Fibroblast of mammary gland (primary cell): ENCODE results near the gene PCP2.

Experiments
- DNase-seq: peaks from one replicate; pipeline ENCODE4 v3.0.0-alpha.2; 2010; ENCODE audit warnings: low read depth
- H3K4me3 ChIP-seq: 2 replicates; pipeline ENCODE4 v1.5.1; 2011; ENCODE audit warnings: low read depth, mild to moderate bottlenecking, low read length, moderate library complexity; ENCODE audit not compliant: control insufficient read depth
- TF ChIP-seq, protein P1 (sequence below): conservative IDR thresholded peaks from 2 replicates; pipeline ENCODE4 v1.5.1; 2011; ENCODE audit warnings: low read depth, low read length, inconsistent platforms; ENCODE audit not compliant: control insufficient read depth, insufficient read depth

PCP2 gene

GRCh38 chr19:7618771-7619510, 14.6 kb downstream of the PCP2 start:
- H3K4me3 ChIP-seq = no peak overlapping the region
- TF ChIP-seq, protein P1, sequence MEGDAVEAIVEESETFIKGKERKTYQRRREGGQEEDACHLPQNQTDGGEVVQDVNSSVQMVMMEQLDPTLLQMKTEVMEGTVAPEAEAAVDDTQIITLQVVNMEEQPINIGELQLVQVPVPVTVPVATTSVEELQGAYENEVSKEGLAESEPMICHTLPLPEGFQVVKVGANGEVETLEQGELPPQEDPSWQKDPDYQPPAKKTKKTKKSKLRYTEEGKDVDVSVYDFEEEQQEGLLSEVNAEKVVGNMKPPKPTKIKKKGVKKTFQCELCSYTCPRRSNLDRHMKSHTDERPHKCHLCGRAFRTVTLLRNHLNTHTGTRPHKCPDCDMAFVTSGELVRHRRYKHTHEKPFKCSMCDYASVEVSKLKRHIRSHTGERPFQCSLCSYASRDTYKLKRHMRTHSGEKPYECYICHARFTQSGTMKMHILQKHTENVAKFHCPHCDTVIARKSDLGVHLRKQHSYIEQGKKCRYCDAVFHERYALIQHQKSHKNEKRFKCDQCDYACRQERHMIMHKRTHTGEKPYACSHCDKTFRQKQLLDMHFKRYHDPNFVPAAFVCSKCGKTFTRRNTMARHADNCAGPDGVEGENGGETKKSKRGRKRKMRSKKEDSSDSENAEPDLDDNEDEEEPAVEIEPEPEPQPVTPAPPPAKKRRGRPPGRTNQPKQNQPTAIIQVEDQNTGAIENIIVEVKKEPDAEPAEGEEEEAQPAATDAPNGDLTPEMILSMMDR = no peak
- no peak for DNase-seq

GRCh38 chr19:7618348-7618747, 15.2 kb downstream of the PCP2 start:
- DNase-seq = no peak
- no peak overlapping the region for H3K4me3 ChIP-seq
- TF ChIP-seq, protein P1 = no peak

GRCh38 chr19:7617735-7618134, 15.8 kb downstream of the PCP2 start:
- TF ChIP-seq, protein P1 = no peak
- no peak for DNase-seq
- H3K4me3 ChIP-seq = no peak overlapping the region

GRCh38 chr19:7617172-7617571, 16.3 kb downstream of the PCP2 start:
- no peak for DNase-seq
- no peak overlapping the region for H3K4me3 ChIP-seq
- TF ChIP-seq, protein P1 = no peak

DNA sequence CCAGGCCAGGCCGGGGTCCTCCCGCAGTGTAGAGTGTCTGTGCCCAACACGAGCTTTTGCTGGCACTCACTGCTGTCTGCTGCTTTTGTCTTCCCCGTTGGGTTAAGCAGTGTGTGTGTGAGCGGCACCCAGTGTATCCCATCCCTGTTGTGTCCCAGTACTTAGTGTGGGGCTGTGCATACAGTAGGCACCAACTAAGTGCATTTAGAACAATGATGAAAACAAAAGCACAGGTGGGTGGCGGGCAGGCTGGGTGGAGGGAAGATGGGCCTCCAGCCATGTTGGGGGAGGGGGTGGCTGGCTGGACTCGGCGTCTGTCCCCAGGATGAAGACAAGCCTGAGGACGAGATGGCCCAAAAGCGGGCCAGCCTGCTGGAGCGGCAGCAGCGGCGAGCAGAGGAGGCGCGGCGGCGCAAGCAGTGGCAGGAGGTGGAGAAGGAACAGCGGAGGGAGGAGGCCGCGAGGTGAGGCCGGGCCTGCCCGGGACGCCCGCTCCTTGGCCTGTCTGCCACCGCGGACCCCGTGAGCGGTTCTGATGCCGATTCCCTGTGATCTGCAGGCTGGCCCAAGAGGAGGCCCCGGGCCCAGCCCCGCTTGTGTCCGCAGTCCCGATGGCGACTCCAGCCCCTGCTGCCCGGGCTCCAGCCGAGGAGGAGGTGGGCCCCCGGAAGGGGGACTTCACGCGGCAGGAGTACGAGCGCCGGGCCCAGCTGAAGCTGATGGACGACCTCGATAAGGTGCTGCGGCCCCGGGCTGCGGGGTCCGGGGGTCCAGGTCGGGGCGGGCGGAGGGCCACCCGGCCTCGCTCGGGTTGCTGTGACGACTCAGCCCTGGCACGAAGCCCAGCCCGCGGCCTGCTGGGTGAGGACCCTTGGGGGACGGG, 18.4 kb downstream of the PCP2 start:
- H3K4me3 ChIP-seq = no peak overlapping the region
- no peak for DNase-seq
- TF ChIP-seq, protein P1 = no peak

GRCh38 chr19:7612282-7613274, 20.9 kb downstream of the PCP2 start:
- TF ChIP-seq, protein P1 = no peak
- H3K4me3 ChIP-seq = no peak overlapping the region
- no peak for DNase-seq
